Stimulated activated CD4-positive, alpha-beta T cell treated with anti-CD3 and anti-CD28 coated beads, Interleukin-12 subunit alpha, Interleukin-12 subunit beta, amount 100 ng/mL, for 4 hours (primary cell): ENCODE measurements around the gene ZNF845.
"Not testable (repeated sequence)": the region's sequence is repeated elsewhere in the genome, so short reads cannot be mapped to it uniquely, and the experiment has no call there.

Experiments
- DNase-seq: peaks from one replicate; pipeline ENCODE4 v3.0.0-alpha.2; 2020

The ZNF845 gene

GRCh38 chr19:53333463-53334449, at the start of gene ZNF845:
ZNF845 (plus strand) TSS chr19:53333749; CDS start chr19:53341308, 7,559 bp downstream.
- DNase-seq = peak; percentile 95

- DNase-seq = no peak
Measured at GRCh38 chr19:53285087-53285486, 48.5 kb upstream of the ZNF845 start.

- DNase-seq = no peak
Measured at GRCh38 chr19:53290758-53291549, 42.6 kb upstream of the ZNF845 start.

- DNase-seq = no peak
Measured at GRCh38 chr19:53294786-53295441, 38.6 kb upstream of the ZNF845 start.

- DNase-seq = not testable (repeated sequence)
Measured at GRCh38 chr19:53301341-53301740, 32.2 kb upstream of the ZNF845 start.

- no peak for DNase-seq
Measured at GRCh38 chr19:53308339-53308811, 25.2 kb upstream of the ZNF845 start.

GRCh38 chr19:53311044-53311443, 22.5 kb upstream of the ZNF845 start:
- DNase-seq = no peak

GRCh38 chr19:53311897-53312296, 21.7 kb upstream of the ZNF845 start:
- DNase-seq = no peak

GRCh38 chr19:53328967-53329366, 4.6 kb upstream of the ZNF845 start:
- DNase-seq = no peak

GRCh38 chr19:53332484-53332883, 1.1 kb upstream of the ZNF845 start:
- DNase-seq = no peak

GRCh38 chr19:53333066-53333462, 485 bp upstream of the ZNF845 start:
- DNase-seq = peak; percentile 23

- DNase-seq = not testable (repeated sequence)
Measured at GRCh38 chr19:53344403-53344802, 10.9 kb downstream of the ZNF845 start.

GRCh38 chr19:53355739-53356138, 22.2 kb downstream of the ZNF845 start:
- DNase-seq = no peak

GRCh38 chr19:53357821-53358581, 24.5 kb downstream of the ZNF845 start:
- no peak for DNase-seq

- DNase-seq = not testable (repeated sequence)
Measured at GRCh38 chr19:53360056-53360455, 26.5 kb downstream of the ZNF845 start.

GRCh38 chr19:53365134-53365898, 31.8 kb downstream of the ZNF845 start, which contains the start of gene ZNF525:
ZNF525 (plus strand) TSS chr19:53365705; CDS start chr19:53372282, 6,577 bp downstream.
- peak; percentile 98 for DNase-seq

GRCh38 chr19:53365899-53366493, 32.4 kb downstream of the ZNF845 start:
- peak; percentile 32 for DNase-seq

- no peak for DNase-seq
Measured at GRCh38 chr19:53372196-53372595, 38.6 kb downstream of the ZNF845 start.

- DNase-seq = no peak
Measured at GRCh38 chr19:53374288-53374687, 40.7 kb downstream of the ZNF845 start.

GRCh38 chr19:53374743-53375142, 41.2 kb downstream of the ZNF845 start:
- DNase-seq = no peak

- no peak for DNase-seq
Measured at GRCh38 chr19:53381376-53381775, 47.8 kb downstream of the ZNF845 start.
